CD14-positive monocyte (primary cell): ENCODE measurements around the gene CAMTA1. TPM values are rescaled to one million over a fixed set of nuclear protein-coding genes. Genes with fewer than 3 reads are reported as not detected.

Experiments used
- DNase-seq, 3 donors: peaks; one replicate each; pipeline ENCODE4 v3.0.0-alpha.2; 2011 to 2022
- H2AFZ ChIP-seq: 2 replicates; pipeline ENCODE4 v1.6.0; 2012; ENCODE audit warnings: mild to moderate bottlenecking, low read depth, low read length, inconsistent platforms; ENCODE audit not compliant: insufficient read depth, poor library complexity, severe bottlenecking
- H3K27ac ChIP-seq, 2 donors: 1 replicate in 1 of 2; 2 replicates in 1 of 2; pipeline ENCODE4 v1.5.1; 2012 to 2013; ENCODE audit warnings: low read length in 2 of 2, control low read depth in 1 of 2, inconsistent platforms in 1 of 2, low read depth in 1 of 2, mild to moderate bottlenecking in 1 of 2
- H3K27me3 ChIP-seq, 2 donors: one replicate each; pipeline versions ENCODE4 v1.6.0 to v1.6.1; 2011 to 2013; ENCODE audit warnings: low read length in 2 of 2; ENCODE audit not compliant: control insufficient read depth in 2 of 2, insufficient read depth in 2 of 2
- H3K36me3 ChIP-seq, 2 donors: replicated peaks in 1 of 2; 1 replicate in 1 of 2; 2 replicates in 1 of 2; pipeline versions ENCODE4 v1.5.1 to v1.6.1; 2012 to 2013; ENCODE audit warnings: low read length in 2 of 2, control low read depth in 1 of 2, inconsistent platforms in 1 of 2, mild to moderate bottlenecking in 1 of 2; ENCODE audit not compliant: insufficient read depth in 2 of 2, control insufficient read depth in 1 of 2
- H3K4me1 ChIP-seq, 2 donors: 1 replicate in 1 of 2; 2 replicates in 1 of 2; pipeline versions ENCODE4 v1.5.1 to v1.6.1; 2012 to 2013; ENCODE audit warnings: low read length in 2 of 2, control low read depth in 1 of 2, inconsistent platforms in 1 of 2, mild to moderate bottlenecking in 1 of 2, moderate library complexity in 1 of 2; ENCODE audit not compliant: insufficient read depth in 2 of 2, control insufficient read depth in 1 of 2
- H3K4me2 ChIP-seq: replicated peaks from 2 replicates; pipeline ENCODE3; 2012; ENCODE audit warnings: low read length, moderate library complexity, mild to moderate bottlenecking; ENCODE audit not compliant: poor library complexity, severe bottlenecking; ENCODE audit errors: extremely low read depth
- H3K4me3 ChIP-seq, 3 experiments: fragments of 200-600 bp in 1 of 3; sonication (generic) in 1 of 3; replicated peaks in 1 of 3; 1 replicate in 2 of 3; 2 replicates in 1 of 3; pipeline ENCODE4 v1.5.1; 2011 to 2013; ENCODE audit warnings: low read length in 3 of 3, mild to moderate bottlenecking in 3 of 3, control low read depth in 2 of 3, low read depth in 2 of 3, inconsistent platforms in 1 of 3, moderate library complexity in 1 of 3
- H3K79me2 ChIP-seq: 2 replicates; pipeline ENCODE4 v1.6.0; 2012; ENCODE audit warnings: mild to moderate bottlenecking, control low read depth, inconsistent platforms, low read length, moderate library complexity; ENCODE audit not compliant: insufficient read depth
- H3K9ac ChIP-seq: 2 replicates; pipeline ENCODE4 v1.6.0; 2017; ENCODE audit warnings: low read length, mild to moderate bottlenecking; ENCODE audit not compliant: insufficient read depth, poor library complexity, severe bottlenecking
- H3K9me3 ChIP-seq, 2 donors: replicated peaks in 1 of 2; 1 replicate in 1 of 2; 2 replicates in 1 of 2; pipeline versions ENCODE4 v1.5.1 to v1.6.1; 2012 to 2013; ENCODE audit warnings: low read length in 2 of 2, control low read depth in 1 of 2; ENCODE audit not compliant: control insufficient read depth in 1 of 2, insufficient read depth in 1 of 2
- H4K20me1 ChIP-seq: 2 replicates; pipeline ENCODE4 v1.6.0; 2012; ENCODE audit warnings: mild to moderate bottlenecking, low read length, control low read depth, moderate library complexity; ENCODE audit not compliant: insufficient read depth
- H3K27ac Mint-ChIP-seq, 7 donors: one replicate each; pipeline ENCODE4 v1.8.0; 2020; ENCODE audit warnings: mild to moderate bottlenecking in 7 of 7, mixed read lengths in 7 of 7, moderate library complexity in 6 of 7, inconsistent platforms in 2 of 7
- H3K27me3 Mint-ChIP-seq, 3 donors: one replicate each; pipeline ENCODE4 v1.8.0; 2021 to 2022; ENCODE audit warnings: low read depth in 3 of 3, mild to moderate bottlenecking in 3 of 3, mixed read lengths in 3 of 3, moderate library complexity in 3 of 3, inconsistent platforms in 1 of 3
- H3K36me3 Mint-ChIP-seq, 2 donors: one replicate each; pipeline ENCODE4 v1.8.0; 2020; ENCODE audit warnings: mixed read lengths in 2 of 2, inconsistent platforms in 1 of 2, mild to moderate bottlenecking in 1 of 2
- H3K4me1 Mint-ChIP-seq: one replicate; pipeline ENCODE4 v1.8.0; 2020; ENCODE audit warnings: mild to moderate bottlenecking, mixed read lengths
- H3K4me3 Mint-ChIP-seq, 2 donors: one replicate each; pipeline ENCODE4 v1.8.0; 2020; ENCODE audit warnings: mild to moderate bottlenecking in 2 of 2, mixed read lengths in 2 of 2, moderate library complexity in 1 of 2
- H3K9me3 Mint-ChIP-seq, 7 donors: one replicate each; pipeline ENCODE4 v1.8.0; 2020 to 2022; ENCODE audit warnings: mixed read lengths in 7 of 7, mild to moderate bottlenecking in 6 of 7, moderate library complexity in 6 of 7, inconsistent platforms in 2 of 7
- CTCF ChIP-seq: fragments of 200-600 bp; IDR thresholded peaks from one replicate; pipeline ENCODE4 v1.8.0; 2022; ENCODE audit warnings: antibody characterized with exemption, mild to moderate bottlenecking
- WGBS: methylation state at CpG from one replicate; pipeline ENCODE4 v1.1.5; 2013; ENCODE audit warnings: missing lambda C conversion rate; ENCODE audit not compliant: insufficient coverage; 5-methylcytosine and 5-hydroxymethylcytosine counted together
- intact Hi-C, 2 donors: fragments of 100-400 bp; cut with micrococcal nuclease; formaldehyde crosslinking; loops; one replicate each; pipeline versions ENCODE4 v1.15.0 to v1.15.1; 2023
- polyA plus RNA-seq, 3 donors: library from polyadenylated mRNA; depleted of rRNA in 1 of 3; unstranded in 2 of 3; stranded (reverse) in 1 of 3; fragments of 300-500 nt in 2 of 3; fragments of >200 nt in 1 of 3; fragmentation: Illumina TruSeq in 2 of 3; gene quantifications; 1 replicate in 2 of 3; 2 replicates in 1 of 3; pipeline ENCODE4 v1.2.3, GENCODE V29; 2012 to 2021

CAMTA1 gene
- polyA plus RNA-seq, 3 donors, result 52.0 to 89.6 (median 78.3) TPM

- no peak overlapping the region for H3K27ac ChIP-seq
- Mint-ChIP-seq H3K4me1 (no peaks in the 10 kb centered on the region), H3K27me3 (peaks cover 11 to 20% (median 18%) of the 10 kb centered on the region in 3 donors), H3K9me3 (peaks cover 0 to under 1% (median 0%) of the 10 kb centered on the region in 7 donors), H3K27ac (no peak overlapping the region), H3K36me3 (no peaks in the 10 kb centered on the region), H3K4me3 (no peak overlapping the region)
- no peak overlapping the region for H3K4me2 ChIP-seq
- TF ChIP-seq CTCF, result no peak
- DNase-seq, result no peak
- WGBS, result 95% methylated on average over 9 of the region's 13 CpGs
- H3K27me3 ChIP-seq, result no peaks in the 10 kb centered on the region
- H3K36me3 ChIP-seq, result no peaks in the 10 kb centered on the region
- H3K79me2 ChIP-seq, result no peaks in the 10 kb centered on the region
- no peaks in the 10 kb centered on the region for H3K4me1 ChIP-seq
- no peaks in the 10 kb centered on the region for H3K9me3 ChIP-seq
- H3K9ac ChIP-seq, result no peak overlapping the region
- intact Hi-C loops, result no loop called here
- no peak overlapping the region for H2AFZ ChIP-seq
- no peaks in the 10 kb centered on the region for H4K20me1 ChIP-seq
- no peak overlapping the region for H3K4me3 ChIP-seq
Observed at GRCh38 chr1:7248549-7249199, 463.4 kb downstream of the CAMTA1 start.

GRCh38 chr1:7249516-7249915 is 464.3 kb downstream of the CAMTA1 start:
- Mint-ChIP-seq H3K9me3 (no peaks in the 10 kb centered on the region), H3K36me3 (no peaks in the 10 kb centered on the region), H3K27ac (no peak overlapping the region), H3K4me3 (no peak overlapping the region), H3K4me1 (no peaks in the 10 kb centered on the region), H3K27me3 (peaks cover 11 to 21% (median 20%) of the 10 kb centered on the region in 3 donors)
- no peak for DNase-seq
- Histone ChIP-seq H3K27ac (no peak overlapping the region), H3K9ac (no peak overlapping the region), H3K9me3 (no peaks in the 10 kb centered on the region), H3K79me2 (no peaks in the 10 kb centered on the region), H2AFZ (no peak overlapping the region), H3K4me2 (no peak overlapping the region), H3K36me3 (no peaks in the 10 kb centered on the region), H4K20me1 (no peaks in the 10 kb centered on the region), H3K4me1 (no peaks in the 10 kb centered on the region), H3K4me3 (no peak overlapping the region), H3K27me3 (no peaks in the 10 kb centered on the region)
- 68% methylated on average over 2 of the region's 3 CpGs for WGBS
- intact Hi-C loops, result no loop called here
- TF ChIP-seq CTCF, result no peak
